OCI-LY7 (cell line): ENCODE measurements around the gene LCMT1. TPM values are rescaled to one million over a fixed set of nuclear protein-coding genes. Genes with fewer than 3 reads are reported as not detected.

ENCODE experiments used
- BruUV-seq: library from RNA; stranded (reverse); fragments of 400-500 nt; replicated peaks from 2 replicates; lab custom pipeline; 2021; lab: Mats Ljungman, UMichigan
- CTCF ChIA-PET: fragments of 300-600 bp; sonication (Branson Sonifier 250); formaldehyde crosslinking; loops from one replicate; lab custom pipeline; 2022; ENCODE audit warnings: antibody characterized with exemption; ENCODE audit not compliant: unreplicated experiment; lab: Charles Lee
- POLR2A ChIA-PET: fragments of 300-600 bp; sonication (Branson Sonifier 250); formaldehyde crosslinking; loops from one replicate; lab custom pipeline; 2022; ENCODE audit warnings: antibody characterized with exemption; lab: Charles Lee
- DNase-seq: peaks from one replicate; pipeline ENCODE4 v3.0.0-alpha.2; 2015; ENCODE audit warnings: low spot score
- H2AFZ ChIP-seq: fragments of 200-600 bp; sonication (generic), shearing (Covaris generic); 2 replicates; pipeline ENCODE4 v1.6.1; 2014; ENCODE audit warnings: mild to moderate bottlenecking, antibody characterized with exemption, low read length, moderate library complexity
- H3K27ac ChIP-seq: fragments of 200-600 bp; sonication (generic); 2 replicates; pipeline ENCODE4 v1.5.1; 2014; ENCODE audit warnings: mixed run types, low read depth, mild to moderate bottlenecking, moderate library complexity, low read length, inconsistent platforms; ENCODE audit not compliant: poor library complexity, severe bottlenecking
- H3K36me3 ChIP-seq: fragments of 200-600 bp; sonication (generic); 2 replicates; pipeline ENCODE4 v1.6.1; 2014; ENCODE audit warnings: mild to moderate bottlenecking, antibody characterized with exemption, low read length, moderate library complexity, mixed read lengths; ENCODE audit not compliant: insufficient read depth
- H3K4me1 ChIP-seq: fragments of 200-600 bp; sonication (generic); 2 replicates; pipeline ENCODE4 v1.5.1; 2014; ENCODE audit warnings: mild to moderate bottlenecking, low read length; ENCODE audit not compliant: insufficient read depth, poor library complexity, severe bottlenecking
- H3K4me2 ChIP-seq: fragments of 200-600 bp; sonication (generic); 2 replicates; pipeline ENCODE4 v1.6.1; 2014; ENCODE audit warnings: mild to moderate bottlenecking, low read length
- H3K4me3 ChIP-seq: fragments of 200-600 bp; sonication (generic); 2 replicates; pipeline ENCODE4 v1.5.1; 2014; ENCODE audit warnings: mild to moderate bottlenecking, low read depth, low read length; ENCODE audit not compliant: poor library complexity, severe bottlenecking
- H3K79me2 ChIP-seq: fragments of 200-600 bp; sonication (generic); 2 replicates; pipeline ENCODE4 v1.6.1; 2016; ENCODE audit warnings: low read depth, mild to moderate bottlenecking, low read length, moderate library complexity, mixed read lengths; ENCODE audit not compliant: insufficient read depth
- H3K9me2 ChIP-seq: fragments of 200-600 bp; sonication (generic); 2 replicates; pipeline ENCODE4 v1.6.1; 2016; ENCODE audit warnings: mild to moderate bottlenecking, low read length, mixed read lengths; ENCODE audit not compliant: insufficient read depth
- H3K9me3 ChIP-seq: fragments of 200-600 bp; sonication (generic); 2 replicates; pipeline ENCODE4 v1.6.1; 2014; ENCODE audit warnings: mild to moderate bottlenecking, mixed run types, low read length, mixed read lengths
- H4K20me1 ChIP-seq: fragments of 200-600 bp; sonication (generic); 2 replicates; pipeline ENCODE4 v1.6.1; 2014; ENCODE audit warnings: mild to moderate bottlenecking, antibody characterized with exemption, low read length, moderate library complexity, mixed read lengths; ENCODE audit not compliant: insufficient read depth
- CTCF ChIP-seq: fragments of 200-600 bp; sonication (generic); conservative IDR thresholded peaks from 2 replicates; pipeline ENCODE4 v1.5.1; 2014; ENCODE audit warnings: mild to moderate bottlenecking, antibody characterized with exemption, low read length, moderate library complexity, mixed read lengths
- EZH2phosphoT487 ChIP-seq: fragments of 200-600 bp; sonication (generic); IDR thresholded peaks from 2 replicates; pipeline ENCODE4 v1.6.1; 2018; ENCODE audit warnings: low read depth, borderline replicate concordance, mild to moderate bottlenecking, mixed run types, antibody characterized with exemption, low read length, moderate library complexity, mixed read lengths
- intact Hi-C: fragments of 100-400 bp; cut with micrococcal nuclease; formaldehyde crosslinking; loops from one replicate; pipeline ENCODE4 v1.10.0; 2022; ENCODE audit not compliant: unreplicated experiment
- total RNA-seq, 2 experiments: library from RNA; depleted of rRNA in 1 of 2; stranded (reverse); fragments of >200 nt in 1 of 2; shearing (Covaris generic) in 1 of 2; gene quantifications; 2 replicates each; pipeline ENCODE4 v1.2.3, GENCODE V29; 2014 to 2022

Gene LCMT1
- total RNA-seq, 2 experiments from 2014 or later = 19.4 to 42.0 TPM

- Histone ChIP-seq H3K27ac (no peak overlapping the region), H3K36me3 (no peaks in the 10 kb centered on the region), H4K20me1 (no peaks in the 10 kb centered on the region), H3K9me2 (no peaks in the 10 kb centered on the region), H3K4me3 (no peak overlapping the region), H3K9me3 (no peaks in the 10 kb centered on the region), H3K4me2 (peak overlapping the region; percentile 47; the same call in 1 of the 2 replicates), H3K79me2 (peaks cover 16% of the 10 kb centered on the region; the same call in 1 of the 2 replicates), H2AFZ (no peak overlapping the region), H3K4me1 (peaks cover 25% of the 10 kb centered on the region)
- intact Hi-C loops = loop anchor here (5.0 kb wide), 1 partner anchor 200 kb away; no protein-coding TSS in a partner anchor
- no TSS peak for BruUV-seq
- CTCF ChIA-PET = no interaction called here
- DNase-seq = no peak
- POLR2A ChIA-PET = no interaction called here
- TF ChIP-seq CTCF (peak; percentile 41), EZH2phosphoT487 (no peak)
Observed at GRCh38 chr16:25106567-25107465, 4.7 kb upstream of the LCMT1 start.

- intact Hi-C loops = loop anchor here (5.0 kb wide), 1 partner anchor 200 kb away; no protein-coding TSS in a partner anchor
- peaks cover 23% of the 10 kb centered on the region; the same call in 1 of the 2 replicates for H3K79me2 ChIP-seq
- no peaks in the 10 kb centered on the region for H3K9me2 ChIP-seq
- no peak overlapping the region for H3K27ac ChIP-seq
- no peaks in the 10 kb centered on the region; the same call in 1 of the 2 replicates for H4K20me1 ChIP-seq
- ChIA-PET POLR2A (interaction anchor here (1.7 kb wide), 1 partner anchor 46 kb away, joined by 6 read pairs; no protein-coding TSS in a partner anchor), CTCF (interaction anchor here (1.2 kb wide), 1 partner anchor 17 kb away, joined by 3 read pairs; no protein-coding TSS in a partner anchor)
- peak overlapping the region; percentile 47; the same call in 1 of the 2 replicates for H3K4me2 ChIP-seq
- peaks cover 27% of the 10 kb centered on the region for H3K4me1 ChIP-seq
- no peaks in the 10 kb centered on the region for H3K36me3 ChIP-seq
- no peak for TF ChIP-seq CTCF
- no peak for TF ChIP-seq EZH2phosphoT487
- DNase-seq = no peak
- BruUV-seq = no TSS peak
- no peak overlapping the region for H3K4me3 ChIP-seq
- no peaks in the 10 kb centered on the region for H3K9me3 ChIP-seq
- H2AFZ ChIP-seq = no peak overlapping the region
Observed at GRCh38 chr16:25107466-25107792, 4.1 kb upstream of the LCMT1 start.
